Neural cell (in vitro differentiated cells): ENCODE data around the gene OPRD1. TPM values are rescaled to one million over a fixed set of nuclear protein-coding genes. Genes with fewer than 3 reads are reported as not detected.

Experiments
- H2AFZ ChIP-seq: fragments of 200-600, 300-800 bp; sonication (generic), shearing (Covaris generic); 2 replicates; pipeline ENCODE4 v1.6.0; 2014; ENCODE audit warnings: low read depth, mild to moderate bottlenecking, antibody characterized with exemption, low read length, moderate library complexity
- H3F3A ChIP-seq: fragments of 200-600 bp; shearing (Covaris generic); 2 replicates; pipeline ENCODE4 v1.6.1; 2016; ENCODE audit warnings: mild to moderate bottlenecking, moderate library complexity, mixed read lengths, antibody characterized with exemption, low read length; ENCODE audit not compliant: insufficient read depth, poor library complexity, severe bottlenecking
- H3K27ac ChIP-seq: fragments of 200-600, 300-800 bp; sonication (generic), shearing (Covaris generic); 2 replicates; pipeline ENCODE4 v1.5.1; 2014; ENCODE audit warnings: mild to moderate bottlenecking, low read length, moderate library complexity
- H3K27me3 ChIP-seq: fragments of 300-800, 200-600 bp; sonication (generic), shearing (Covaris generic); 2 replicates; pipeline ENCODE4 v1.6.0; 2014; ENCODE audit warnings: mild to moderate bottlenecking, low read depth, low read length, moderate library complexity; ENCODE audit not compliant: insufficient read depth
- H3K36me3 ChIP-seq: fragments of 300-800, 200-600 bp; sonication (generic), shearing (Covaris generic); 2 replicates; pipeline ENCODE4 v1.5.1; 2014; ENCODE audit warnings: mild to moderate bottlenecking, antibody characterized with exemption, low read length, moderate library complexity; ENCODE audit not compliant: insufficient read depth
- H3K4me2 ChIP-seq: fragments of 300-800, 200-600 bp; sonication (generic), shearing (Covaris generic); 2 replicates; pipeline ENCODE4 v1.6.0; 2014; ENCODE audit warnings: mild to moderate bottlenecking, low read length
- H3K4me3 ChIP-seq: fragments of 300-800, 200-600 bp; sonication (generic), shearing (Covaris generic); 2 replicates; pipeline ENCODE4 v1.5.1; 2014; ENCODE audit warnings: mild to moderate bottlenecking, low read length, moderate library complexity
- H3K79me2 ChIP-seq: fragments of 200-600 bp; shearing (Covaris generic); replicated peaks from 2 replicates; pipeline ENCODE4 v1.6.0; 2014; ENCODE audit warnings: mild to moderate bottlenecking, low read length, moderate library complexity; ENCODE audit not compliant: insufficient read depth
- H3K9ac ChIP-seq: fragments of 300-800, 200-600 bp; sonication (generic), shearing (Covaris generic); 2 replicates; pipeline ENCODE4 v1.6.1; 2016; ENCODE audit warnings: mild to moderate bottlenecking, low read length, mixed read lengths
- H3K9me2 ChIP-seq: fragments of 200-600 bp; shearing (Covaris generic); 2 replicates; pipeline ENCODE4 v1.6.1; 2016; ENCODE audit warnings: mild to moderate bottlenecking, low read length, mixed read lengths; ENCODE audit not compliant: insufficient read depth
- H3K9me3 ChIP-seq: fragments of 200-600, 300-800 bp; sonication (generic), shearing (Covaris generic); 2 replicates; pipeline ENCODE4 v1.6.1; 2016; ENCODE audit warnings: mild to moderate bottlenecking, mixed run types, low read length, moderate library complexity, mixed read lengths
- H4K20me1 ChIP-seq: fragments of 200-600 bp; shearing (Covaris generic); 2 replicates; pipeline ENCODE4 v1.6.1; 2016; ENCODE audit warnings: mild to moderate bottlenecking, mixed run types; ENCODE audit not compliant: insufficient read depth
- CTCF ChIP-seq: fragments of 450-650 bp; IDR thresholded peaks from 2 replicates; pipeline ENCODE4 v1.5.1; 2014; ENCODE audit warnings: antibody characterized with exemption, mild to moderate bottlenecking, moderate library complexity; ENCODE audit not compliant: poor library complexity, severe bottlenecking
- EP300 ChIP-seq: fragments of 450-650 bp; conservative IDR thresholded peaks from 2 replicates; pipeline ENCODE4 v1.6.1; 2014; ENCODE audit warnings: antibody characterized with exemption, mild to moderate bottlenecking, moderate library complexity; ENCODE audit not compliant: poor library complexity, severe bottlenecking
- EZH2 ChIP-seq: fragments of 200-600, 300-800 bp; shearing (Covaris generic), sonication (generic); IDR thresholded peaks from 2 replicates; pipeline ENCODE4 v1.6.1; 2014; ENCODE audit warnings: antibody characterized with exemption, low read length, borderline replicate concordance, mild to moderate bottlenecking; ENCODE audit not compliant: insufficient read depth, poor library complexity, severe bottlenecking
- MXI1 ChIP-seq: fragments of 450-650 bp; conservative IDR thresholded peaks from 2 replicates; pipeline ENCODE4 v1.6.1; 2014; ENCODE audit warnings: antibody characterized with exemption, mild to moderate bottlenecking; ENCODE audit not compliant: poor library complexity, severe bottlenecking
- POLR2AphosphoS5 ChIP-seq: IDR thresholded peaks from 2 replicates; pipeline ENCODE4 v1.6.1; 2012
- RAD21 ChIP-seq: fragments of 450-650 bp; conservative IDR thresholded peaks from 2 replicates; pipeline ENCODE4 v1.6.1; 2014; ENCODE audit warnings: antibody characterized with exemption, mild to moderate bottlenecking, moderate library complexity
- REST ChIP-seq: IDR thresholded peaks from 2 replicates; pipeline ENCODE4 v1.6.1; 2012; ENCODE audit warnings: borderline replicate concordance
- SMC3 ChIP-seq: fragments of 450-650 bp; conservative IDR thresholded peaks from 2 replicates; pipeline ENCODE4 v1.6.1; 2014; ENCODE audit warnings: antibody characterized with exemption, mild to moderate bottlenecking, moderate library complexity; ENCODE audit not compliant: poor library complexity
- TAF1 ChIP-seq: IDR thresholded peaks from 2 replicates; pipeline ENCODE4 v1.6.1; 2012; ENCODE audit warnings: low read depth
- polyA plus RNA-seq: library from polyadenylated mRNA; depleted of rRNA; stranded (reverse); fragments of >200 nt; gene quantifications from 2 replicates; pipeline ENCODE4 v1.2.3, GENCODE V29; 2014

OPRD1 gene
- polyA plus RNA-seq, 1 donor from 2014 or later, result 0.09 TPM

GRCh38 chr1:28836421-28836956 is 24.5 kb downstream of the OPRD1 start:
- no peaks in the 10 kb centered on the region for H3K36me3 ChIP-seq
- no peaks in the 10 kb centered on the region for H3K9me2 ChIP-seq
- no peaks in the 10 kb centered on the region for H3F3A ChIP-seq
- H3K27ac ChIP-seq, result no peak overlapping the region
- H3K4me3 ChIP-seq, result no peak overlapping the region
- no peaks in the 10 kb centered on the region for H3K79me2 ChIP-seq
- no peaks in the 10 kb centered on the region for H4K20me1 ChIP-seq
- H3K27me3 ChIP-seq, result no peaks in the 10 kb centered on the region
- TF ChIP-seq SMC3 (no peak), MXI1 (no peak), CTCF (no peak), REST (no peak), TAF1 (no peak), RAD21 (no peak), POLR2AphosphoS5 (no peak), EP300 (no peak), EZH2 (no peak)
- H3K9me3 ChIP-seq, result no peaks in the 10 kb centered on the region
- H3K9ac ChIP-seq, result no peak overlapping the region
- H3K4me2 ChIP-seq, result no peak overlapping the region
- H2AFZ ChIP-seq, result no peak overlapping the region

- Histone ChIP-seq H2AFZ (no peak overlapping the region), H3K9me3 (no peaks in the 10 kb centered on the region), H3K4me2 (no peak overlapping the region), H3F3A (no peaks in the 10 kb centered on the region), H4K20me1 (no peaks in the 10 kb centered on the region), H3K4me3 (no peak overlapping the region), H3K27ac (no peak overlapping the region), H3K36me3 (no peaks in the 10 kb centered on the region), H3K79me2 (no peaks in the 10 kb centered on the region), H3K9me2 (no peaks in the 10 kb centered on the region), H3K9ac (no peak overlapping the region), H3K27me3 (no peaks in the 10 kb centered on the region)
- TF ChIP-seq CTCF, result no peak
- TF ChIP-seq POLR2AphosphoS5, result no peak
- TF ChIP-seq MXI1, result no peak
- no peak for TF ChIP-seq RAD21
- no peak for TF ChIP-seq TAF1
- no peak for TF ChIP-seq EP300
- TF ChIP-seq SMC3, result no peak
- TF ChIP-seq EZH2, result no peak
- no peak for TF ChIP-seq REST
Observed at GRCh38 chr1:28840928-28841544, 29.1 kb downstream of the OPRD1 start.
